ENCODE data around the gene EPHA2.

Gene EPHA2

DNA sequence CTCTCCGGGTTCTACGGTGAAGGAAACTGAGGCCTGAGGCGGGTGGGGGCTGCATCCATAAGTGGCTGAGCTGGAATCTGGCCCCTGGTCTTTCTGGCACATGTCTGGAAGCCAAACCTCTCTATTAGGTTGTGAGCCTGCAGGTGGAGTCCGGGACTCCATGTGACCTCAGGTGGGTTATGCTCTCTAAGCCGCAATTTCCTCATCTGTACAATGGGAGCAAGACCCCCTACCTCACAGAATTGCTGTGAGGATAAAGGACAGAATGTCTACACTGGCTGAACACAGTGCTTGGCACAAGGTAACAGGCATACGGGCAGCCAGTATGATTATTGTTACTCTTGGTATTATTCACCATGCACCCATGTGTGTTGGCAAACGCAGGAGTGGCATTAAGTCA is 6.7 kb downstream of the EPHA2 start:
- no peak for DNase-seq

GRCh38 chr1:16148329-16149092 is 7.4 kb downstream of the EPHA2 start:
- no peak for DNase-seq

DNA sequence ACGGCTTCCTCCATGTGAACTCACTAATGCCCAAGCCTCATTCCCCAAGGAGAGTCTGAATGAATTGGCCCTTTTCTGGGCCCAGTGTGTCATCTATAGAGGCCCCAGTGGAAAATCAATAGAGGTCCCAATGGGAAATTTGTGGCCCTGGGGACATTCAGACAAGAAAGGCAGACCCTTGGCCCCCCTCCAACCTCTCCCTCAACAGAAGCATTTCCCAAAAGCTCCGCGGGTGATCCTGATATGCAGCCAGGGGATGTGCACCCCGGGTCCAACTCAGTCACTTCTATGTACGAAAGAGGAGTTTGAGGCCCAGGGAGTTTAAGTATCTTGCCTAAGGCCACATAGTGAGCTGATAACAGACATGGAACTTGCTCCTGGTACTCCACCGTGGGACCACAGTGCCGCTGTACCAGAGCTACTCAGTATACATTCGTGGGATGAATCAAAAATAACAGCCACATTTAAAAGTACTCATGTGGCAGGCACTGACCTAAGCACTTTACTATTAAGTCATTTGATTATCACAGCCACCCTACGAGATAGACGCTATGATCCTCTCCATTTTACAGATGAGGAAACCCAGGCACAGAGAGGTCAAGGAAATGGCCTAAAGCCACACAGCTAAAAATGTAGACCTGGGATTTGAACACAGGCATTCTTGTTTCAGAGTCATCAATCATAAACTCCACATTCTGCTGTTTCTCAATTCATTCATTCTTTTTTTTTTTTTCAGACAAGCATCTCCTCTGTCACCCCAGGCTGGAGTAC is 8.5 kb downstream of the EPHA2 start:
- no peak for DNase-seq

DNA sequence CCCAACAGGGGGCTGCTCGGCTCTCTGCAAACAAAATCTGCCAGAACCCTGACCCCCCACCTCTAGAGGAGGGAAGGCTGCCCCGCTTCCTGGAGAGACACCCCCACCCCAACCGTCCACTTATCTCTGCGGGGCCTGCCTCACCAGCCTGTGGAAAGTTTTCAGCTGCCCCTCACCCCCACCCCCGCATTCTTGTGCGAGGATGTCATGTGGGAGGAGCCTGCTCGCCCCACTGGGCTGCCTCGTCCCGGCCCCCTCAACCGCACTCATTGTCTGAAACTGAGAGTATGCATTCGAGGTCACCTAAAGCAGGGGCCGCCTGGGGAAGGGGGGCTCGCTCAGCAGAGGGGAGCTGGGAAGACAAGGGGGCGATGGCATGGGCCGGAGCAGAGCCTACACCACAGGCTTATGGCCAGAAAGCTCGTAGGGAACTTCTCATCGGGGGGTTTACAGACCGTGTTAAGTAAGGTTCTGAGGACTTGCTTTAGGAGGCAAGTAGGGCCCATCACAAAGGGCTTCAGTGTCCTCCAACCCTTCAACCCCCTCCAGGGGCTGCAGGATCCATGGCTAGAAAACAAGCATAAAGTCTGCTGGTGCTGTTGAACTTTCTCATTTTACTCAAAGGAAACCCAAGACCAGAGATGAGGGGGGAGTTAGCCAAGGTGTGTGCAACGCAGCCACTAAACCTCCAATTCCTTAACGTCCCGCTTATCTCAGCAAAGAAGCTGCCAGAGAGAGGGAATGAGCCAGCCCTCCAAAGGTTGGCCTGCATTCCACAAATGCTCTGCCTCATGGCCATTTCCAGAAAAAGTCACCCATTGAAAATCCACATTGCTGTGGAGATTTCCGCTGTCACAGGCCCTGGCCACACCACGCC is 9.4 kb downstream of the EPHA2 start:
- no peak for DNase-seq

GRCh38 chr1:16145662-16146278 is 10.1 kb downstream of the EPHA2 start:
- DNase-seq, result no peak

GRCh38 chr1:16145030-16145661 is 10.7 kb downstream of the EPHA2 start:
- DNase-seq, result no peak

GRCh38 chr1:16144325-16145029 is 11.4 kb downstream of the EPHA2 start:
- DNase-seq, result no peak

GRCh38 chr1:16143566-16144324 is 12.1 kb downstream of the EPHA2 start:
- DNase-seq, result no peak

DNA sequence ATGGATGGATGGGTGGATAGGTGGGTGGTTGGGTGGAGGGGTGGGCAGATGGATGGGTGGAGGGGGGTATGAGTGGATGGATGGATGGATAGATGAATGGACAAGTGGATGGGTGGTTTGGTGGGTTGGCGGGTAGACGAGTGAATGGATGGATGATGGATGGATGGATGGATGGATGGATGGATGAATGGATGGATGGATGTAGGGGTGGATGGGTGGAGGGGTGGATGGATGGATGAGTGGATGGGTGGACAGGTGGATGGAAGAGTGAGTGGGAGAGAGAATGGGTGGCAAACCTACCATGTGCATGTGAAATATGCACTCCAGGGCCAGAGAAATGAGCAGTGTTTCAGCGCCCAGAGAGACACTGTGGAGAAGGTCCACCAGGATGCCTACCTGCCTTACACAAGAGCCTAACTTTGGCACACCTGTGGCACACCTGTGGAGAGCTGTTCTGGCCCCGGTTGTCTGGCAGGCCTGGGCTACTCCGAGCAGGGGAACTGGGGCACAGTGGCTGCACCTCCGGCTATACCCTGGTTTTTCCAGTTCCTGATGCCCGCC is 12.8 kb downstream of the EPHA2 start:
- no peak for DNase-seq

DNA sequence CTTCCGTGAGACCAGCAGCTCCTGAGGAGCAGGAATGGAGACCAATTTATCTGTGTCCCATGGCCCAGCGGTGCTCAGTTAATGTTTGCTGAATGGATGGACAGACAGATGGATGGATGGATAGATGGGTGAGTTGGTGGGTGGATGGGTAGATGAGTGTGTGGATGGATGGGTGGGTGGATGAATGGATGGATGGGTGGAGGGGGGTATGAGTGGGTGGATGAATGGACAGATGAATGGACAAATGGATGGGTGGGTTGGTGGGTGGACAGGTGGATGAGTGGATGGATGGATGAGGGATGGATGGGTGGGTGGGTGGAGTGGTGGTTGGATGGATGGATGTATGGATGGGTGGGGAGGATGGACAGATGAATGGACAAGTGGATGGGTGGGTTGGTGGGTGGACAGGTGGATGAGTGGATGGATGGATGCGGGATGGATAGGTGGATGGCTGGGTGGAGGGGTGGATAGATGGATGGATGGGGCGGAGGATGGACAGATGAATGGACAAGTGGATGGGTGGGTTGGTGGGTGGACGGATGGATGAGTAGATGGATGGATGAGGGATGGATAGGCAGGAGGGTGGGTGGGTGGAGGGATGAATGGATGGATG is 13.4 kb downstream of the EPHA2 start:
- DNase-seq, result no peak

DNA sequence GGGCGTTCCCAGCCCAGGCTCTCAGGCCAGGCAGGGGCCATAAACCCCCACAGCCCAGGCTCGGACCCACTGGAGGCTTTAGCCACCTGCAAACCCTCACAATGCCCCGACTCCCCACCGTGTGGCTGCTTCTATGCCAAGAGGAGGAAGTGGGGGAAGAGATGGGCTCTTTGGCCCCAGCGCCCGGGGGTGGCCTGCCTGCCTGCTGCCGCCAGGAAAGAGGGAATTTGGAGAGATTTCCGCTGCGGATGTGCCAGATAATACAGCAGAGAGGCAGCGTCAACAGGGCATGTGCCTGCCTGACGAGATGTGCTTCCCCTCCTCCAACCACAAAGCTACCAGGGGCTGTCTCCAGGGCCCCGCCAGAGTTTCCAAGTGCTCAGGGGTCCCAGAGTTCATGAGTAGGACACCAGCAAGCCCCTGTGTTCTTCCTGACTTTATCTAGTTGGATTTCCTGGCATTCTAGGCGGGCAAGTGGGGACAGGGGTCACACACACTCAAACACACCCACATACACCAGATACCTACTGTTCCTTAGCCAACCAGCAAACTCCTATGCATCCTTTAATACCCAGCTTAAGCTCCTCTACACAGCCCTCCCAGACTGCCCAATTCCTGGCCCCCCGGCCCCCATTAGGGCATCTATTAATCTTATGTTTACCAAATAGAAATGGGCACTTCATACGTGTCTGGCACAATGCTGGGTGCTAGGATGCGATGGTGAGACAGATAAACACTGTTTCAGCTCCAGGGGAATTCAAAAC is 14.1 kb downstream of the EPHA2 start:
- DNase-seq, result no peak

GRCh38 chr1:16140068-16140596 is 15.7 kb downstream of the EPHA2 start:
- DNase-seq, result no peak

DNA sequence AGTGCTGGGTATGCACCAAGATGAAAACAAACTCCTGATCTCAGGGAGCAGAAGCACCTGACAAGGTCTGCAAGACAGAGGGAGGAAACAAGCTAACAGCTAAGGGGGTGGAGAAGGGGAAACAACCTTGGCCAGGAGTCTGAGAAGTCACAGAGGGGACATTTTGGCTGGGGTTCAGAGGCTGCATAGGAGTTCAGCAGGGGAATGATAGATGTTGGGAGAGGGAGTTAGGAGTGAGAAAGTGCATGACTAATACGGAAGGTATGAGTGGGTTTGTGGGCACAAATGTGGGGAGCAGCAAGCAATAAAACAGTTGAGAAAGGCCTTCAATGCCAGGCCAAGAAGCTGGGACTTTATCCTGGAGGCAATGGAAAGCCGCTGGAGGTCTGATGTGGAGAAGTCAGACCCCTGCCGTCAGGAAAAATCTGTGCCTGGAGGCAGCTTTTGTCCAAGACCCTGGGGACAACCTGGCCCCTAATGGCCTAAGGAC is 16.4 kb downstream of the EPHA2 start:
- no peak for DNase-seq

DNA sequence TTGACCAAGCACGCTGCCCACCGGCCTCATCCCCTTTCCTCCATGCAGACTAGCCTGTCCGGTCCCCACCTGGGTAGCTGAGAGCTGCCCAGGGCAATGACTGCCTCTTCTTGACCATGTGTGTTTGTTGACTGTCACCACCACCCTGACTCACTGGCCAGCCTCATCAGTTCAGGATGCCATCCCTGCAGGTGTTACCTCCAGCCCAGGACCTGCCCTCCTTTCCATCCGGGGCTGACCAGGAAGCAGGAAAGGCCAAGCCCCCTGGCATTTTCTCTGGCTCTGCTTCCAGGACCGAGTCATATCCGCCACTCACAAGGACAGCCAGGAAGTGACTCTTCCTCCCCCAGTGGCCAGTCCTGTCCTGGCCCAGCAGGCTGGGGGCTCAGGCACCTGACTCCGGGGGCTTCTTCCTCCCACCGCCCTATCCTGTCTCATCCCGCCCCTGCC is 17.1 kb downstream of the EPHA2 start:
- no peak for DNase-seq

- DNase-seq, result no peak
Observed at GRCh38 chr1:16137890-16138467, 17.9 kb downstream of the EPHA2 start.

DNA sequence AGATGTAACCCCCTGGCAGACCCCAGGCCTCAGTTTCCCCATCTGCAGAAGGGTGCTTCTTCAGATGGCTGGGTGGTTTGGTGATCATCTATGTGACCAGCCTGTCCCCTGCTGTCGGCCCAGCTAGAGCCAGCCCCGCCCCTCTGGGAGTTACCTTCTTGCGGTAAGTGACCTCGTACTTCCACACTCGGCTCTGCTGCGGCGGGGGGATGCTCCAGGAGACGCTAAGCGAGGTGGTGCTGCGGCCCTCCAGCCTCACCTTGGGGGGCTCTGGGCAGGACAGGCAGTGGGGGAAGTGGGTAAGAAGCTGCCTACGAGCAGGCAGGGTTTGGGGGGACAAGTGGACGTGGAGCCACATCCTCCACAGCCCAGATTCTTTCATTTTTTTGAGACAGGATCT is 20.4 kb downstream of the EPHA2 start:
- no peak for DNase-seq

DNA sequence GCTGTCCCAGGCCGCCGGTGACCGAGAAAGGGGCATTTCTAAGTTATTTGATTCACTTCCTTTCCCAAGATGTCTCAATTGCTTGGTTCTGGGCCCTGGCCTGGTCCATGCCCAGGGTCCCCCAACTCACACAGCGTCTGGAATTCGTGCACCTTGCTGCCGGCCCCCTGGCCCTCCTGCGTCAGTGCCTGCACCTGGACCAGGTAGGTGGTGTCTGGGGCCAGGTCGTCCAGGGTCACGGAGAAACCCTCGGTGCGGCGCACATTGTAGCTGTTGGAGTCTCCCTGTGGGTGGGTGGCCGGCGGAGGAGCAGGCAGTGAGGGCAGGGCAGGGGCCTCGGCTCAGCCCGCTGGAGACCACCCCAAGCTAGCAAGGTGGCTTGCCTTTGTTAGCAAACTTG is 21.0 kb downstream of the EPHA2 start:
- no peak for DNase-seq

GRCh38 chr1:16134066-16134801 is 21.6 kb downstream of the EPHA2 start:
- no peak for DNase-seq
